Esophagus (tissue), 2 donors: Measurements from ENCODE around the gene GNPAT. TPM values are rescaled to one million over a fixed set of nuclear protein-coding genes. Genes with fewer than 3 reads are reported as not detected.
A peak's percentile ranks its signal among the peaks of the same experiment; 100 is the strongest.

Experiments
- H3K27ac ChIP-seq, 2 donors: one replicate each; pipeline ENCODE4 v1.5.1; 2013; ENCODE audit warnings: low read depth in 2 of 2, mild to moderate bottlenecking in 2 of 2, inconsistent platforms in 1 of 2, low read length in 1 of 2, moderate library complexity in 1 of 2
- H3K27me3 ChIP-seq, 2 donors: one replicate each; pipeline ENCODE4 v1.6.1; 2013; ENCODE audit warnings: low read length in 2 of 2, control low read depth in 1 of 2, mild to moderate bottlenecking in 1 of 2; ENCODE audit not compliant: insufficient read depth in 2 of 2, control insufficient read depth in 1 of 2
- H3K36me3 ChIP-seq, 2 donors: one replicate each; pipeline ENCODE4 v1.6.1; 2013; ENCODE audit warnings: low read length in 1 of 2; ENCODE audit not compliant: control insufficient read depth in 2 of 2, insufficient read depth in 2 of 2
- H3K4me1 ChIP-seq, 2 donors: one replicate each; pipeline ENCODE4 v1.6.1; 2013; ENCODE audit warnings: low read length in 1 of 2; ENCODE audit not compliant: control insufficient read depth in 2 of 2, insufficient read depth in 2 of 2
- H3K4me3 ChIP-seq, 2 donors: one replicate each; pipeline ENCODE4 v1.5.1; 2013; ENCODE audit warnings: low read length in 2 of 2, mild to moderate bottlenecking in 2 of 2, low read depth in 1 of 2, moderate library complexity in 1 of 2
- H3K9me3 ChIP-seq, 2 donors: one replicate each; pipeline ENCODE4 v1.6.1; 2013; ENCODE audit warnings: mild to moderate bottlenecking in 2 of 2, low read depth in 1 of 2, low read length in 1 of 2, moderate library complexity in 1 of 2; ENCODE audit not compliant: control insufficient read depth in 2 of 2, insufficient read depth in 1 of 2
- WGBS, 2 donors: extraction: QIAGEN DNeasy Blood & Tissue Kit; methylation state at CpG; one replicate each; pipeline ENCODE4 v1.1.7; 2013; 5-methylcytosine and 5-hydroxymethylcytosine counted together
- polyA plus RNA-seq, 2 donors: library from polyadenylated mRNA; stranded (reverse); fragments of 200-250 nt; gene quantifications; one replicate each; pipeline ENCODE4 v1.2.3, GENCODE V29; 2013
- donor health status: healthy with polysubstance abuse.
- donor health status: Bipolar disorder and iron deficiency.

GNPAT gene
- polyA plus RNA-seq, 2 donors, result 18.5 to 33.1 TPM

DNA sequence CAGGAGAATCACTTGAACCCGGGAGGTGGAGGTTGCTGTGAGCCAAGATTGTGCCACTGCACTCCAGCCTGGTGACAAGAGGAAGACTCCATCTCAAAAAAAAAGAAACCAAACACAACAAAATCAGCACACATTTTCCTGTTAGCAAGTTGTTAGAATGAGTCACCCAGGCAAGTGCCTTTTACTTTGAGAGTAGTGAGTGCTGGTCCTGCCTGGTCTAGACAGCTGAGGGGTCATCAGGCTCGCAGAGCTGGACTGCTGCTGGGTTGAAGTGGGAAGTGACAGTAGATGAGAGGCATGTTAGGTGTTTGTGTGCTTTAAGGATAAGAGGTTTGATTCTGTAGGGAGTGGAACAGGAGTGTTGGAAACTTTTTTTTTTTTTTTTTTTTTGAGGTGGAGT is 31.9 kb downstream of the GNPAT start:
- Histone ChIP-seq H3K36me3 (peaks cover 11 to 27% of the 10 kb centered on the region in 2 donors), H3K9me3 (no peaks in the 10 kb centered on the region), H3K27ac (no peak overlapping the region), H3K27me3 (no peaks in the 10 kb centered on the region), H3K4me3 (no peak overlapping the region), H3K4me1 (peaks cover 0 to 2% of the 10 kb centered on the region in 2 donors)
- 83 to 89% methylated on average over 2 of the region's 2 CpGs for WGBS, 2 donors

DNA sequence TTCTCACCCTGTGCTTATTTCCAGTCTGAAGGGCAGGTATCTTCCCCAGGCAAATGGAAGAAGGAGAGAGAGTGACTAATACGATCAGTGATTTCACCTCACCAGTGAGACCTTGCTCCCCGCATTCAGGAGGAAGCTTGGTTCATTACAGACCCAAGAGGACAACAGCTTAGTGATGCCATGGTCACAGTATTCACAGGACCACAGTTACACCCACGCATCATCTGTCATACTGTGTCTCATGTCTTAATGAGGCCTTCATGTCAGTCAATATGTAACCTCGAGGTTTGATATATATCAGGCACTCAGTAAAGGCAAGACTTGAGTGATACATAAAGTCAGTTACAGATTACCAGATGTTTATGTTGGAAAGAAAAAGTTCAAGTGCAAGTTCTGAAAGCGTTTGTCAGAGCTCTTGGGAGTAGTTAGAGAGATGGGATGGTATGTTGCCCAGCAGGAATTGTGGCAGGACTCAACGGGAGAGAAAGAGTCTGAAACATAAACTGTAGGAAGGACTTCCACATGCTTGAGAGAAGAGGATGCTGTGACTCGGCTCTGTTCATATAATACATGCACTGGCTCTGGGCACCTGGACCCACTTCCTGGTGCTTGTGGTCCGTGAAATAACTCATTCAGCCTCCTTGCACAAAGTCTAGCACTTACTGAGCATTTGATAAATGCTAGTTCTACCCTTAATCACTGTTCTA is 33.3 kb downstream of the GNPAT start:
- no peak overlapping the region for H3K4me3 ChIP-seq
- H3K4me1 ChIP-seq, result peaks cover 0 to 2% of the 10 kb centered on the region in 2 donors
- no peaks in the 10 kb centered on the region for H3K27me3 ChIP-seq
- no peak overlapping the region for H3K27ac ChIP-seq
- peaks cover 10 to 22% of the 10 kb centered on the region in 2 donors for H3K36me3 ChIP-seq
- 80 to 84% methylated on average over 8 of the region's 8 CpGs for WGBS, 2 donors
- H3K9me3 ChIP-seq, result no peaks in the 10 kb centered on the region

DNA sequence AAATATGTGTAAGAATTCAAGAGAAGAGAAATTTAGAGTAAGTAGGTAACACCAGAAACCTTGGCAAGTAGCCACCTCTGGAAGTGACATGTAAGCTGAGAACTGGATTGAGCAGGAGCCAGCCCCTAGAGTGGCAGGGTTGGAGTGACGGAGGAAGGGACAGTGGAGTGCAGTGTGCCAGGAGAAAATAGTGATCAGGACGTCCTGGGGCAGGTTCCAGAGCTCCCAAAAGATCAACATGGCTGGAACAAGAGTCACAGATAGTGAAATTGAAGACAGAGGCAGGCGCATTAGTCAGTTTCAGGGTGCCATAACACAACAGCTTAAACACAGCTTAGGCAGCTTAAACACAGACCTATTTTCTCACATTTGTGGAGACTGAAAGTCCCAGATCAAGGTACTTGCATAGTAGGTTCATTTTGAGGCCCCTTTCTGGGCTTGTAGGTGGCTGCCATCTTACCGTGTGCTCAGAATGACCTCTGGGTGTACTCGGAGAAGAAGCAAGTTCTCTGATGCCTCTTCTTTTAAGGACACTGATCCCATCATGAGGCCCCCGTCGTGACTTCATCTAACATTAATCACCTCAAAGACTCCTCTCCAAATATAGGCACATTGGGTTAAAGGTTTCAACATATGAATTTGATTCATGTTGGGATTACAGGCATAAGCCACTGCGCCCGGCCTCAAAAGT is 37.2 kb downstream of the GNPAT start:
- H3K27me3 ChIP-seq, result no peaks in the 10 kb centered on the region
- H3K9me3 ChIP-seq, result no peaks in the 10 kb centered on the region
- peak overlapping the region; percentile 43 to 72 for H3K27ac ChIP-seq
- 80 to 83% methylated on average over 9 of the region's 9 CpGs for whole genome bisulfite sequencing, 2 donors
- H3K4me3 ChIP-seq, result no peak overlapping the region
- no peaks in the 10 kb centered on the region for H3K4me1 ChIP-seq
- peaks cover 6 to 11% of the 10 kb centered on the region in 2 donors for H3K36me3 ChIP-seq

DNA sequence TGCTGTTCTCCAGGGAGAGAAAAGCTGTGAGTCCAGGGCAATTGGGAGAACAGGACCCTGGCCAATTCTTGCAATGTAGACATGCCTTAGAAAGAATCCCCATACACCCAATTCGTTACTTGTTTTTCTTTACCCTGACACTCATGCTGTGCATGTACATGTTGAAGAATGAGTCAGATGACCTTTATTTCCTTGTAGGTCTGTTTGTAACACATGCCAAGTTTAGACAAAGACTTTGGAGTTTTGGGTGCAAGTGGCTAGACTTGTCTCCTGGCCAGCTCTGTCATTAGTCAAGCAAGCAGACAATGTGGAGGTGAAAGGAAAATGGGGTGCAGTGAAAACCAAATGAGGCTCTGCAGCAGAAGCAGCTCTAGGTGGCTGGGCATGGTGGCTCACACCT is 38.1 kb downstream of the GNPAT start:
- H3K27ac ChIP-seq, result peak overlapping the region; percentile 43 to 74
- no peaks in the 10 kb centered on the region for H3K9me3 ChIP-seq
- peaks cover 6 to 10% of the 10 kb centered on the region in 2 donors for H3K36me3 ChIP-seq
- no peak overlapping the region for H3K4me3 ChIP-seq
- 38 to 45% methylated on average over 1 of the region's 1 CpG for WGBS, 2 donors
- H3K4me1 ChIP-seq, result no peaks in the 10 kb centered on the region
- no peaks in the 10 kb centered on the region for H3K27me3 ChIP-seq

DNA sequence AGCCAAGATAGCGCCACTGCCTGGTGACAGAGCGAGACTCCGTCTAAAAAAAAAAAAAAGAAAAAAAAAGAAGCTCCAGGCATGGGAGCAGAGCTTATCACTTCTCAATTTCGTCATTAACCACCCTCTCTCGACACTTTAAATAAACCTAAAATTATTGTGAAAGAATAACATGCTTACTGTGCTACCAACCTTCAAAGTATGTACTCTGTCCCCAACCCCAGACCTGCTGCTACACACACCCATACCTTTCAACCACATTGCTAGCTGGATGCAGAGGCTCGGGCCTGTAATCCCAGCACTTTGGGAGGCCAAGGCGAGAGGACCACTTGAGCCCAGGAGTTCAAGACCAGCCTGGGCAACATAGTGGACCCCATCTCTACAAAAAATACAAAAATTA is 38.7 kb downstream of the GNPAT start:
- WGBS, 2 donors, result 86 to 89% methylated on average over 7 of the region's 7 CpGs
- Histone ChIP-seq H3K4me3 (no peak overlapping the region), H3K4me1 (no peaks in the 10 kb centered on the region), H3K27me3 (no peaks in the 10 kb centered on the region), H3K36me3 (peaks cover 6 to 8% of the 10 kb centered on the region in 2 donors), H3K27ac (peak overlapping the region in 1 of 2 donors; percentile 74), H3K9me3 (no peaks in the 10 kb centered on the region)

GRCh38 chr1:231284441-231284840 is 43.4 kb downstream of the GNPAT start:
- no peak overlapping the region for H3K27ac ChIP-seq
- H3K4me1 ChIP-seq, result no peaks in the 10 kb centered on the region
- H3K4me3 ChIP-seq, result no peak overlapping the region
- H3K9me3 ChIP-seq, result no peaks in the 10 kb centered on the region
- H3K36me3 ChIP-seq, result no peaks in the 10 kb centered on the region
- H3K27me3 ChIP-seq, result no peaks in the 10 kb centered on the region
- WGBS, 2 donors, result 95 to 96% methylated on average over 6 of the region's 6 CpGs

GRCh38 chr1:231286603-231287002 is 45.6 kb downstream of the GNPAT start:
- WGBS, 2 donors, result 97% methylated on average over 6 of the region's 6 CpGs
- H3K9me3 ChIP-seq, result no peaks in the 10 kb centered on the region

DNA sequence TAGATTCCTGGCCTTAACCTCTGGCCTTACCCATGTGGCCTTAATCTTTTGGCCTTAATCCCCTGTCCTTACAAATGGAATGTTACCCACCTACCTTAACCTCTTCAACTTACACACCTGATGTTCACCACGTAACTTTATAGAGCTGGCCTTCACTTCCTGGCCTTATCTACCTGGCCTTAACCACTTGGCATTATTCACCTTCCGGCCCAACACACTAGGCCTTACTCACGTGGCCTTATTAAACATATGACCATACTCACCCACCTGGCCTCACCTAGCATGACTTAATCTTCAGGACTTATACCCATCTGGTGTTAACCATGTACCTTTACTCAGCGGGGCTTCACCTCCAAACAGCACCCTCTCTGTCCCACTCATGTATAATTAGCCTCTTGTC is 54.9 kb downstream of the GNPAT start:
- H3K36me3 ChIP-seq, result no peaks in the 10 kb centered on the region
- H3K27me3 ChIP-seq, result no peaks in the 10 kb centered on the region
- WGBS, 2 donors, result 81 to 93% methylated on average over 4 of the region's 4 CpGs
- H3K4me1 ChIP-seq, result no peaks in the 10 kb centered on the region
- H3K4me3 ChIP-seq, result no peak overlapping the region
- H3K27ac ChIP-seq, result no peak overlapping the region
- H3K9me3 ChIP-seq, result peaks cover 0 to 2% of the 10 kb centered on the region in 2 donors

More at GRCh38 chr1:231286603-231287002, 45.6 kb downstream of the GNPAT start:
- H3K4me3 ChIP-seq, result no peak overlapping the region
- no peaks in the 10 kb centered on the region for H3K27me3 ChIP-seq
- H3K4me1 ChIP-seq, result no peaks in the 10 kb centered on the region
- no peaks in the 10 kb centered on the region for H3K36me3 ChIP-seq
- no peak overlapping the region for H3K27ac ChIP-seq

GRCh38 chr1:231301990-231302389 is 61.0 kb downstream of the GNPAT start:
- 86 to 89% methylated on average over 3 of the region's 3 CpGs for WGBS, 2 donors
- no peaks in the 10 kb centered on the region for H3K27me3 ChIP-seq
- H3K4me3 ChIP-seq, result no peak overlapping the region
- peak overlapping the region in 1 of 2 donors; percentile 8 for H3K27ac ChIP-seq
- no peaks in the 10 kb centered on the region for H3K4me1 ChIP-seq
- H3K9me3 ChIP-seq, result peaks cover 0 to 2% of the 10 kb centered on the region in 2 donors
- no peaks in the 10 kb centered on the region for H3K36me3 ChIP-seq
